A549 (cell line): ENCODE results near the gene ARAP2. TPM values are rescaled to one million over a fixed set of nuclear protein-coding genes. Genes with fewer than 3 reads are reported as not detected.

Experiments used
- ATAC-seq, 2 experiments: fragments of 200-7000 bp in 1 of 2; fragments of >200 bp in 1 of 2; cut with Nextera tagmentation in 1 of 2; cut with Tn5 transposase in 1 of 2; 3 replicates each; pipeline versions ENCODE4 v1.8.0 to v1.9.1; 2018 to 2020; ENCODE audit warnings: mild to moderate bottlenecking in 1 of 2, moderate library complexity in 1 of 2
- CTCF ChIA-PET: fragments of 300-600 bp; sonication (Branson Sonifier 250); formaldehyde crosslinking; extraction: SDS; loops from one replicate; lab custom pipeline; 2021; ENCODE audit warnings: antibody characterized with exemption, inconsistent platforms; lab: Yijun Ruan, JAX
- POLR2A ChIA-PET: fragments of 350-600 bp; formaldehyde crosslinking; extraction: SDS; loops from one replicate; lab custom pipeline; 2021; ENCODE audit warnings: antibody characterized with exemption, inconsistent platforms; lab: Yijun Ruan, JAX
- DNase-seq, 2 experiments: peaks; one replicate each; pipeline versions ENCODE4 v3.0.0 to v3.0.0-alpha.2; 2011 to 2016; ENCODE audit warnings: low read depth in 1 of 2, low spot score in 1 of 2
- FAIRE-seq: peaks from 2 replicates; lab custom pipeline; 2011; peaks lifted over from hg19 to GRCh38; lab: Jason Lieb, UNC
- H3K27ac ChIP-seq, 2 experiments: fragments of >200 bp; sonication (Bioruptor Twin); formaldehyde crosslinking; 3 replicates each; pipeline ENCODE4 v1.5.1; 2016 to 2017
- H3K4me1 ChIP-seq: fragments of >200 bp; sonication (Bioruptor Twin); formaldehyde crosslinking; 3 replicates; pipeline ENCODE4 v1.6.1; 2016
- H3K4me2 ChIP-seq: fragments of >200 bp; sonication (Bioruptor Twin); formaldehyde crosslinking; 3 replicates; pipeline ENCODE4 v1.6.1; 2016
- H3K4me3 ChIP-seq: fragments of >200 bp; sonication (Bioruptor Twin); formaldehyde crosslinking; 3 replicates; pipeline ENCODE4 v1.5.1; 2016
- H3K9me3 ChIP-seq: fragments of >200 bp; sonication (Bioruptor Twin); formaldehyde crosslinking; 3 replicates; pipeline ENCODE4 v1.6.1; 2016
- BCL3 ChIP-seq: fragments of >200 bp; sonication (Bioruptor Twin); formaldehyde crosslinking; IDR thresholded peaks from 3 replicates; pipeline ENCODE4 v1.6.1; 2016
- BHLHE40 ChIP-seq: IDR thresholded peaks from 2 replicates; pipeline ENCODE4 v1.6.1; 2012; ENCODE audit warnings: low read depth, low read length, inconsistent platforms
- CEBPB ChIP-seq, 2 experiments: fragments of >200 bp in 1 of 2; sonication (Bioruptor Twin) in 1 of 2; formaldehyde crosslinking in 1 of 2; IDR thresholded peaks; 2 replicates each; pipeline ENCODE4 v1.6.1; 2012 to 2016
- EHMT2 ChIP-seq: fragments of 200-600 bp; sonication (generic); IDR thresholded peaks from 2 replicates; pipeline ENCODE4 v1.6.1; 2016; ENCODE audit warnings: antibody characterized with exemption, low read depth, mild to moderate bottlenecking, moderate library complexity
- EP300 ChIP-seq, 2 experiments: fragments of >200 bp; sonication (Bioruptor Twin); formaldehyde crosslinking; IDR thresholded peaks; 2 replicates in 1 of 2; 3 replicates in 1 of 2; pipeline ENCODE4 v1.6.1; 2016 to 2017
- FOSB ChIP-seq: fragments of 250-450 bp; sonication (Bioruptor Pico); IDR thresholded peaks from 2 replicates; pipeline ENCODE4 v1.5.0; 2020; ENCODE audit warnings: mild to moderate bottlenecking, moderate library complexity
- FOXS1 ChIP-seq: fragments of 250-450 bp; sonication (Bioruptor Pico); IDR thresholded peaks from 2 replicates; pipeline ENCODE4 v1.5.0; 2020; ENCODE audit warnings: mild to moderate bottlenecking, moderate library complexity
- HDAC2 ChIP-seq: fragments of 200-600 bp; sonication (generic); IDR thresholded peaks from 2 replicates; pipeline ENCODE4 v1.6.1; 2016
- HES2 ChIP-seq: fragments of >200 bp; sonication (Bioruptor Twin); formaldehyde crosslinking; IDR thresholded peaks from 2 replicates; pipeline ENCODE4 v1.6.1; 2016
- HEYL ChIP-seq: fragments of 250-450 bp; sonication (Bioruptor Pico); IDR thresholded peaks from 2 replicates; pipeline ENCODE4 v1.8.0; 2021; ENCODE audit warnings: mild to moderate bottlenecking, moderate library complexity
- HMGXB4 ChIP-seq: fragments of 250-450 bp; sonication (Bioruptor Pico); IDR thresholded peaks from 2 replicates; pipeline ENCODE4 v1.5.0; 2021; ENCODE audit warnings: mild to moderate bottlenecking, moderate library complexity, borderline replicate concordance
- HOXB5 ChIP-seq: fragments of 250-450 bp; sonication (Bioruptor Pico); IDR thresholded peaks from 2 replicates; pipeline ENCODE4 v1.5.0; 2020; ENCODE audit warnings: mild to moderate bottlenecking, moderate library complexity
- JUNB ChIP-seq: fragments of >200 bp; sonication (Bioruptor Twin); formaldehyde crosslinking; IDR thresholded peaks from 2 replicates; pipeline ENCODE4 v1.6.1; 2016
- KDM1A ChIP-seq: fragments of 200-600 bp; sonication (generic); IDR thresholded peaks from 2 replicates; pipeline ENCODE4 v1.6.1; 2016; ENCODE audit warnings: low read depth, mild to moderate bottlenecking
- MAZ ChIP-seq: fragments of 150-350 bp; IDR thresholded peaks from 2 replicates; pipeline ENCODE4 v1.6.1; 2014; ENCODE audit warnings: antibody characterized with exemption, low read depth, low read length, borderline replicate concordance
- PBX3 ChIP-seq: IDR thresholded peaks from 2 replicates; pipeline ENCODE4 v1.6.1; 2012
- PHF8 ChIP-seq: fragments of 200-600 bp; sonication (generic); IDR thresholded peaks from 2 replicates; pipeline ENCODE4 v1.6.1; 2016; ENCODE audit warnings: low read depth, mild to moderate bottlenecking, antibody characterized with exemption, moderate library complexity, borderline replicate concordance
- RCOR1 ChIP-seq: fragments of 150-350 bp; IDR thresholded peaks from 2 replicates; pipeline ENCODE4 v1.6.1; 2014; ENCODE audit warnings: antibody characterized with exemption, low read length, low read depth
- RNF2 ChIP-seq: fragments of 200-600 bp; sonication (generic); IDR thresholded peaks from 2 replicates; pipeline ENCODE4 v1.6.1; 2016; ENCODE audit warnings: low read depth, mild to moderate bottlenecking, antibody characterized with exemption, moderate library complexity, borderline replicate concordance
- SREBF2 ChIP-seq: fragments of 450-650 bp; IDR thresholded peaks from 2 replicates; pipeline ENCODE4 v1.6.1; 2014; ENCODE audit warnings: mild to moderate bottlenecking, moderate library complexity
- TP53 ChIP-seq: fragments of 250-450 bp; sonication (Bioruptor Pico); IDR thresholded peaks from 2 replicates; pipeline ENCODE4 v1.5.0; 2021; ENCODE audit warnings: mild to moderate bottlenecking, moderate library complexity
- ZC3H11A ChIP-seq: fragments of 450-650 bp; IDR thresholded peaks from 2 replicates; pipeline ENCODE4 v1.6.1; 2014; ENCODE audit warnings: antibody characterized with exemption, mild to moderate bottlenecking
- ZNF302 ChIP-seq: fragments of 250-450 bp; sonication (Bioruptor Pico); IDR thresholded peaks from 2 replicates; pipeline ENCODE4 v1.9.0; 2021; ENCODE audit warnings: inconsistent platforms, mild to moderate bottlenecking, moderate library complexity
- WGBS: methylation state at CpG from one replicate; pipeline ENCODE4 v1.1.6; 2017; ENCODE audit errors: missing lambda C conversion rate; 5-methylcytosine and 5-hydroxymethylcytosine counted together
- polyA plus RNA-seq, 4 experiments: library from polyadenylated mRNA; depleted of rRNA in 3 of 4; stranded (reverse); fragments of >200 nt; fragmentation: RNase III in 1 of 4; extraction: RNeasy Plus Mini Kit Qiagen cat#74134 plus additional on column Dnase treatment in 1 of 4; gene quantifications; 2 replicates in 3 of 4; 3 replicates in 1 of 4; pipeline ENCODE4 v1.2.3, GENCODE V29; 2011 to 2017

The ARAP2 gene
- polyA plus RNA-seq, 2 of the 4 experiments (the other 2 are of a cell fraction), result 0.34 to 0.75 TPM

- ATAC-seq (no peak), FAIRE-seq (no peak), DNase-seq (no peak)
- Histone ChIP-seq H3K4me2 (no peak overlapping the region), H3K27ac (no peak overlapping the region), H3K9me3 (no peaks in the 10 kb centered on the region), H3K4me3 (no peak overlapping the region), H3K4me1 (no peaks in the 10 kb centered on the region)
- no peak for TF ChIP-seq CEBPB (IDR thresholded peaks at IDR 0.05)
- no peak for TF ChIP-seq HES2
- ChIA-PET CTCF (interaction anchor here (0.7 kb wide), 1 partner anchor 9 kb away, joined by 4 read pairs; no protein-coding TSS in a partner anchor), POLR2A (no interaction called here)
Measured at GRCh38 chr4:36029951-36030350, 214.4 kb downstream of the ARAP2 start.

- DNase-seq (no peak), ATAC-seq (no peak), FAIRE-seq (no peak)
- 39% methylated on average over 5 of the region's 5 CpGs for WGBS
- POLR2A ChIA-PET, result no interaction called here
- Histone ChIP-seq H3K4me3 (no peak overlapping the region), H3K27ac (no peak overlapping the region), H3K4me1 (no peaks in the 10 kb centered on the region), H3K4me2 (no peak overlapping the region), H3K9me3 (no peaks in the 10 kb centered on the region)
- CTCF ChIA-PET, result no interaction called here
- TF ChIP-seq EHMT2, result no peak
- TF ChIP-seq HDAC2, result no peak
- TF ChIP-seq BCL3, result no peak
- no peak for TF ChIP-seq RCOR1
- TF ChIP-seq ZNF302 (CRISPR knock-in tag), result no peak
- no peak for TF ChIP-seq JUNB
Measured at GRCh38 chr4:36027203-36027602, 217.1 kb downstream of the ARAP2 start.

- ChIA-PET CTCF (no interaction called here), POLR2A (no interaction called here)
- Histone ChIP-seq H3K9me3 (no peaks in the 10 kb centered on the region), H3K4me2 (no peak overlapping the region), H3K27ac (no peak overlapping the region), H3K4me3 (no peak overlapping the region), H3K4me1 (no peaks in the 10 kb centered on the region)
- no peak for TF ChIP-seq FOSB (CRISPR knock-in tag)
- TF ChIP-seq HEYL, result no peak
- TF ChIP-seq PHF8, result no peak
- no peak for TF ChIP-seq EP300 (IDR thresholded peaks at IDR 0.05)
- TF ChIP-seq CEBPB (IDR thresholded peaks at IDR 0.05), result no peak
- DNase-seq (no peak), FAIRE-seq (no peak), ATAC-seq (no peak)
- WGBS, result 23% methylated on average over 6 of the region's 6 CpGs
Measured at GRCh38 chr4:36026348-36026880, 217.9 kb downstream of the ARAP2 start.

GRCh38 chr4:36024901-36025660 lies 219.2 kb downstream of the ARAP2 start:
- WGBS, result 10% methylated on average over 6 of the region's 6 CpGs
- ChIA-PET POLR2A (no interaction called here), CTCF (no interaction called here)
- DNase-seq (no peak), FAIRE-seq (no peak), ATAC-seq (no peak)
- no peak overlapping the region for H3K4me3 ChIP-seq
- H3K27ac ChIP-seq, result no peak overlapping the region
- TF ChIP-seq PBX3, result no peak
- TF ChIP-seq FOXS1 (CRISPR knock-in tag), result no peak
- TF ChIP-seq HOXB5, result no peak
- no peak for TF ChIP-seq HMGXB4 (CRISPR knock-in tag)
- no peak for TF ChIP-seq PHF8
- no peak for TF ChIP-seq BHLHE40
- TF ChIP-seq TP53, result no peak
- no peak for TF ChIP-seq FOSB (CRISPR knock-in tag)
- TF ChIP-seq SREBF2, result no peak
- no peak for TF ChIP-seq KDM1A
- no peak for TF ChIP-seq EP300 (IDR thresholded peaks at IDR 0.05)
- TF ChIP-seq BCL3, result no peak
- no peak for TF ChIP-seq RNF2
- no peak for TF ChIP-seq JUNB
- TF ChIP-seq ZNF302 (CRISPR knock-in tag), result no peak
- TF ChIP-seq MAZ, result no peak
- no peak for TF ChIP-seq ZC3H11A
- TF ChIP-seq EHMT2, result no peak
- no peaks in the 10 kb centered on the region for H3K9me3 ChIP-seq
- H3K4me2 ChIP-seq, result no peak overlapping the region
- H3K4me1 ChIP-seq, result no peaks in the 10 kb centered on the region
